Stimulated activated naive CD8-positive, alpha-beta T cell treated with anti-CD3 and anti-CD28 coated beads, Interleukin-15, Interleukin-2, amounts not matched to agents 100 ng/mL and 50 ng/mL, for 24 hours (primary cell): ENCODE measurements around the gene SIAE.
A peak's percentile ranks its signal among the peaks of the same experiment; 100 is the strongest.
"Not testable (repeated sequence)": the region's sequence is repeated elsewhere in the genome, so short reads cannot be mapped to it uniquely, and the experiment has no call there.

Source experiments
- H3K27ac Mint-ChIP-seq: one replicate; pipeline ENCODE4 v1.8.0; 2021; ENCODE audit warnings: mild to moderate bottlenecking, mixed read lengths
- H3K27me3 Mint-ChIP-seq: one replicate; pipeline ENCODE4 v1.8.0; 2021; ENCODE audit warnings: mixed read lengths
- H3K36me3 Mint-ChIP-seq: one replicate; pipeline ENCODE4 v1.8.0; 2021; ENCODE audit warnings: low read depth, mixed read lengths
- H3K4me1 Mint-ChIP-seq: one replicate; pipeline ENCODE4 v1.8.0; 2021; ENCODE audit warnings: low read depth, mixed read lengths
- H3K4me3 Mint-ChIP-seq: one replicate; pipeline ENCODE4 v1.8.0; 2021; ENCODE audit warnings: mild to moderate bottlenecking, mixed read lengths
- H3K9me3 Mint-ChIP-seq: one replicate; pipeline ENCODE4 v1.8.0; 2021; ENCODE audit warnings: mixed read lengths

SIAE gene

GRCh38 chr11:124622531-124623451, 50.7 kb downstream of the SIAE start, which contains the start of gene TBRG1:
TSS of gene TBRG1 (plus strand) at chr11:124622864. CDS start at chr11:124623084, 220 bp downstream.
- peak within 1 kb of the TSS; percentile 95 for H3K27ac Mint-ChIP-seq
- peaks cover 5% of the 10 kb centered on the region for H3K27me3 Mint-ChIP-seq
- H3K4me3 Mint-ChIP-seq = peak within 1 kb of the TSS; percentile 93
- H3K4me1 Mint-ChIP-seq = peaks cover 21% of the 10 kb centered on the region
- H3K36me3 Mint-ChIP-seq = peaks cover 29% of the 10 kb centered on the region
- H3K9me3 Mint-ChIP-seq = no peaks in the 10 kb centered on the region

DNA sequence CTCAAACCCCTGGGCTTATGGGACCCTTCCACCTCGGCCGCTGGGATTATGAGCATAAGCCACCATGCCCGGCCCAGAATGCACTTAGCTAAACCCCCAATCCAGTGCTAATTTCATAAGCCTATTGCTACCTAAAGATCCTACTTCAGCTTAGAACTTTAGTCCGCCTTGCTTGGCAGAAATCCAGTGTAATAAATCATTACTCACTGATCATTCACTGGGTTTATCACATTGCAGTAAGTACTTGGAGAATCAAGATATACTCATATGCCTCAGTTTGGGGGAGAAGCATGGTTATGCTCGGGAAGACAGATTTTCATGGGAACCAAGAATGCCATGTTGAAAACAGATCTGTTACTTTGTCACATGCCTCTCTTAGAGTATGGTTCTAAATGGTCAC, 54.7 kb downstream of the SIAE start:
- peaks cover 4% of the 10 kb centered on the region for H3K36me3 Mint-ChIP-seq

GRCh38 chr11:124612567-124613246, 60.8 kb downstream of the SIAE start:
- H3K4me3 Mint-ChIP-seq = no peak overlapping the region
- no peaks in the 10 kb centered on the region for H3K36me3 Mint-ChIP-seq
- H3K4me1 Mint-ChIP-seq = peaks cover 10% of the 10 kb centered on the region
- no peaks in the 10 kb centered on the region for H3K9me3 Mint-ChIP-seq
- no peak overlapping the region for H3K27ac Mint-ChIP-seq
- H3K27me3 Mint-ChIP-seq = peaks cover 14% of the 10 kb centered on the region

More for the DNA sequence above, 54.7 kb downstream of the SIAE start:
- peaks cover 16% of the 10 kb centered on the region for H3K27me3 Mint-ChIP-seq
- peaks cover 8% of the 10 kb centered on the region for H3K4me1 Mint-ChIP-seq
- H3K27ac Mint-ChIP-seq = no peak overlapping the region
- H3K4me3 Mint-ChIP-seq = no peak overlapping the region
- no peaks in the 10 kb centered on the region for H3K9me3 Mint-ChIP-seq

GRCh38 chr11:124612045-124612444, 61.5 kb downstream of the SIAE start:
- Mint-ChIP-seq H3K9me3 (no peaks in the 10 kb centered on the region), H3K36me3 (no peaks in the 10 kb centered on the region), H3K27me3 (peaks cover 8% of the 10 kb centered on the region), H3K4me1 (peaks cover 10% of the 10 kb centered on the region), H3K4me3 (no peak overlapping the region), H3K27ac (no peak overlapping the region)

DNA sequence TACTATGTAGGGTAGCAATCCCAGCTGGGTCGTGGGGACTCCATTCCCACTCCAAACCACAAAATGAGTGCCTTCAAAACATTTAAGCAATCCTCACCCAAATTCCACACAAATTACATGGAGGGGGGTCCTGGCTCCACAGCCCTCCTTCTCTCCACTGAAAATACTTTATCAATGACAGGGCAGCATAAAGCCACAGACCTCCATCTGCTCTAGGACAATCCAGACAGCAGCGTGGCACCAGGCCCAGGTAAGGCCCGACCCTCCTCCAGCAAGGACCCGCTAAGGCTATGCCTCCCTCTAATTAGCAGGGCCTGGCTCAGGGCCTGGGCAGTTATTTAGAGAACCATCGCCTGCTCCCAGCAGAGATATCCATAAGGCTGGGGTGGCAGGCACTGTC, 62.5 kb downstream of the SIAE start, which contains the start of gene PANX3:
PANX3 (plus strand) TSS at position 365 of the 400 bp plus-strand sequence. CDS start 129 bp downstream, outside the sequence.
- Mint-ChIP-seq H3K4me1 (peaks cover 10% of the 10 kb centered on the region), H3K36me3 (no peaks in the 10 kb centered on the region), H3K27ac (no peak within 1 kb of the TSS), H3K27me3 (peaks cover 8% of the 10 kb centered on the region), H3K4me3 (no peak within 1 kb of the TSS), H3K9me3 (no peaks in the 10 kb centered on the region)

- peaks cover 6% of the 10 kb centered on the region for H3K27me3 Mint-ChIP-seq
- H3K27ac Mint-ChIP-seq = no peak overlapping the region
- H3K4me3 Mint-ChIP-seq = no peak overlapping the region
- no peaks in the 10 kb centered on the region for H3K36me3 Mint-ChIP-seq
- peaks cover 10% of the 10 kb centered on the region for H3K4me1 Mint-ChIP-seq
- no peaks in the 10 kb centered on the region for H3K9me3 Mint-ChIP-seq
Measured at GRCh38 chr11:124610295-124610694, 63.2 kb downstream of the SIAE start.

- H3K9me3 Mint-ChIP-seq = no peaks in the 10 kb centered on the region
- no peaks in the 10 kb centered on the region for H3K36me3 Mint-ChIP-seq
- H3K4me1 Mint-ChIP-seq = peaks cover 10% of the 10 kb centered on the region
- no peak overlapping the region for H3K4me3 Mint-ChIP-seq
- H3K27me3 Mint-ChIP-seq = no peaks in the 10 kb centered on the region
- H3K27ac Mint-ChIP-seq = no peak overlapping the region
Measured at GRCh38 chr11:124608147-124608546, 65.4 kb downstream of the SIAE start.

DNA sequence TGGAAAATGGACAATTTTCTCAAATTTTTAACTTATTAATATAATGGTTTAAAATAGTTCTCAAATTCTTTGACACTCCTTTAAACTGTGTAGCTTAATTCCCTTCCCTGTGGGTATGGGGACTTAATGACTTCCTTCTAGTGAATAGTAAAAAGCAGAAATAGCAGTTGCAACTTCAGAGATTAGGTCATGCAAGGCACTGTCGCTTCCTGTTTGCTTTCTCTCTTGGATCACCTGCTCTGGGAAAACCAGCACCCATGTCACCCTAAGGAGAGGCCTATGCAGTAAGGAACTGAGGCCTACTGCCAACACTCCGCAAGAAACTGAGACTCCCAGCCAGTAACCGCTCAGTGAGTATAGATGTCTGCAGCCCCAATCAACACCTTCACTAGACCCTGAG, 67.8 kb downstream of the SIAE start:
- Mint-ChIP-seq H3K4me3 (no peak overlapping the region), H3K27me3 (no peaks in the 10 kb centered on the region), H3K27ac (no peak overlapping the region), H3K9me3 (no peaks in the 10 kb centered on the region), H3K4me1 (no peaks in the 10 kb centered on the region), H3K36me3 (no peaks in the 10 kb centered on the region)

- H3K9me3 Mint-ChIP-seq, H3K4me3 Mint-ChIP-seq, H3K36me3 Mint-ChIP-seq, H3K27ac Mint-ChIP-seq, H3K4me1 Mint-ChIP-seq: not testable (repeated sequence)
- H3K27me3 Mint-ChIP-seq = peaks cover 14% of the 10 kb centered on the region
Measured at GRCh38 chr11:124602723-124603122, 70.8 kb downstream of the SIAE start.

DNA sequence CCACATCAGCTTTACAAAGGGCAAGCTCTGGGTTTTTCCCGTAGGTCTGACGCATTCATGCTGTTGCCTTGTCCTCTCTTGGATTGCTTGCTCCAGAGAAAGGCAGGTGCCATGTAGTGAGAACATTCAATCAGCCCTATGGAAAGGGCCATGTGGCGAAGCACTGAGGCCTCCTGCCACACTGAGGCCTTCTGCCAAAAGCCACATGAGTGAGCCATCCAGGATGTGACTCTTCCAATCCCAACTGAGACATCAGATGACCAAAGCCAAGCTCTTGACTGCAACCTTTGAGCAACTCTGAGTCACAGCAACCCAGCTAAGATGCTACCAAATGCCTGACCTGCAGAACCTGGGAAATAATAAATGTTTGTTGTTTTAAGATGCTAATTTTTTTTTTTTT, 71.3 kb downstream of the SIAE start:
- Mint-ChIP-seq H3K9me3 (no peaks in the 10 kb centered on the region), H3K4me3 (no peak overlapping the region)

DNA sequence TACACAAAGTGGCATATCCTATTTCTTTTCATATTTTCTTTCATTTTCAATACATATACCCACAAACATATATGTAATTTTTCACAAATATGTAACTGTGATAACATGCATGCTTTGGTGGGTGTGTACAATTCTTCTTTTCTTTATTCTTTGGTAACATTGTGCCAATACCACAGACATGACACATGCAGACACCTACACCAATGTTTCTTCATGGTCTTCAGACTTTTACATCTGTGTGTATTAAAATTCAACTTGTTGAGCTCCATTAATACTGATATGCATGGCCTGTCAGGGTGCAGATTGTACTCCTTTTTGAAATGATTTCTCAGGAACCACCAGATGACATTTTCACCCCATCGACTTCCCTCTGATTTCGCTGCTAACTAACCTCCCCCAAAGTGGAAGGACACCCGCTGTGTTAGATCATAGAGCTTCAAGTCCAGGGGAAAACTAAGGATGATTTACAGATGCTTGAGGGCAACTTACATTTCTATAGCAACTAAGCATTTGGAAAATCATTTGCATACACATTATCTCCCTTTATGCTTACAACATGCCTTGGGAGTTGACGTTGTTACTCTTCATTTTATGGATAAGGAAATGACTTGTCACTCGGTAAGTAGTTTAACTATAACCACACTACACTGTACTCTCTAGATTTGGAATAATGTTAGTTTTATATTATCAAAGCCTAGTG, 72.8 kb downstream of the SIAE start:
- no peaks in the 10 kb centered on the region for H3K4me1 Mint-ChIP-seq
- no peak overlapping the region for H3K27ac Mint-ChIP-seq
- no peaks in the 10 kb centered on the region for H3K36me3 Mint-ChIP-seq
- no peak overlapping the region for H3K4me3 Mint-ChIP-seq
- peaks cover 21% of the 10 kb centered on the region for H3K27me3 Mint-ChIP-seq
- no peaks in the 10 kb centered on the region for H3K9me3 Mint-ChIP-seq

More for the DNA sequence above, 71.3 kb downstream of the SIAE start:
- H3K27me3 Mint-ChIP-seq = peaks cover 14% of the 10 kb centered on the region
- no peak overlapping the region for H3K27ac Mint-ChIP-seq
- H3K4me1 Mint-ChIP-seq = no peaks in the 10 kb centered on the region
- H3K36me3 Mint-ChIP-seq = no peaks in the 10 kb centered on the region

- Mint-ChIP-seq H3K4me1 (no peaks in the 10 kb centered on the region), H3K27ac (no peak overlapping the region), H3K36me3 (no peaks in the 10 kb centered on the region), H3K4me3 (no peak overlapping the region), H3K27me3 (peaks cover 22% of the 10 kb centered on the region), H3K9me3 (no peaks in the 10 kb centered on the region)
Measured at GRCh38 chr11:124597626-124598025, 75.9 kb downstream of the SIAE start.

- Mint-ChIP-seq H3K36me3 (no peaks in the 10 kb centered on the region), H3K27ac (no peak overlapping the region), H3K9me3 (no peaks in the 10 kb centered on the region), H3K27me3 (peaks cover 21% of the 10 kb centered on the region), H3K4me3 (no peak overlapping the region), H3K4me1 (no peaks in the 10 kb centered on the region)
Measured at GRCh38 chr11:124595302-124595701, 78.2 kb downstream of the SIAE start.

- Mint-ChIP-seq H3K36me3 (no peaks in the 10 kb centered on the region), H3K4me3 (no peak overlapping the region), H3K9me3 (no peaks in the 10 kb centered on the region), H3K4me1 (no peaks in the 10 kb centered on the region), H3K27me3 (peaks cover 14% of the 10 kb centered on the region), H3K27ac (no peak overlapping the region)
Measured at GRCh38 chr11:124592627-124593026, 80.9 kb downstream of the SIAE start.

- Mint-ChIP-seq H3K27ac (no peak overlapping the region), H3K27me3 (peaks cover 17% of the 10 kb centered on the region), H3K4me3 (no peak overlapping the region), H3K9me3 (no peaks in the 10 kb centered on the region), H3K4me1 (no peaks in the 10 kb centered on the region), H3K36me3 (no peaks in the 10 kb centered on the region)
Measured at GRCh38 chr11:124591430-124591829, 82.1 kb downstream of the SIAE start.
